Spleen (tissue), 11 donors: Measurements from ENCODE around the gene VSIG4. TPM values are rescaled to one million over a fixed set of nuclear protein-coding genes. Genes with fewer than 3 reads are reported as not detected.

Experiments used
- DNase-seq: peaks from one replicate; pipeline ENCODE4 v3.0.0-alpha.2; 2020
- H3K27ac ChIP-seq, 8 donors: fragments of 200-600 bp; sonication (generic) in 7 of 8; 1 replicate in 4 of 8; 2 replicates in 4 of 8; pipeline versions ENCODE4 v1.5.0 to v1.8.0; 2016 to 2021; ENCODE audit warnings: inconsistent platforms in 4 of 8, mild to moderate bottlenecking in 4 of 8, moderate library complexity in 1 of 8
- H3K27me3 ChIP-seq, 7 donors: fragments of 200-600 bp; sonication (generic) in 6 of 7; replicated peaks in 1 of 7; 1 replicate in 4 of 7; 2 replicates in 3 of 7; pipeline versions ENCODE4 v1.5.0 to v1.8.0; 2016 to 2021; ENCODE audit warnings: inconsistent platforms in 3 of 7, mild to moderate bottlenecking in 1 of 7
- H3K36me3 ChIP-seq, 6 donors: fragments of 200-600 bp; sonication (generic) in 5 of 6; 1 replicate in 4 of 6; 2 replicates in 2 of 6; pipeline versions ENCODE4 v1.5.0 to v1.8.0; 2016 to 2021; ENCODE audit warnings: inconsistent platforms in 2 of 6
- H3K4me1 ChIP-seq, 6 donors: fragments of 200-600 bp; sonication (generic) in 5 of 6; 1 replicate in 3 of 6; 2 replicates in 3 of 6; pipeline versions ENCODE4 v1.5.0 to v1.8.0; 2016 to 2021; ENCODE audit warnings: inconsistent platforms in 3 of 6
- H3K4me3 ChIP-seq, 8 donors: fragments of 200-600 bp; sonication (generic) in 7 of 8; 1 replicate in 4 of 8; 2 replicates in 4 of 8; pipeline versions ENCODE4 v1.5.0 to v1.8.0; 2016 to 2021; ENCODE audit warnings: inconsistent platforms in 4 of 8, mild to moderate bottlenecking in 4 of 8, moderate library complexity in 2 of 8
- H3K9me3 ChIP-seq, 8 donors: fragments of 200-600 bp; sonication (generic) in 7 of 8; 1 replicate in 4 of 8; 2 replicates in 4 of 8; pipeline versions ENCODE4 v1.5.0 to v1.8.0; 2016 to 2021; ENCODE audit warnings: inconsistent platforms in 4 of 8
- CTCF ChIP-seq, 11 experiments: fragments of 200-600 bp in 7 of 11; fragments of 450-650 bp in 4 of 11; sonication (generic) in 4 of 11; IDR thresholded peaks in 8 of 11; conservative IDR thresholded peaks in 3 of 11; 1 replicate in 7 of 11; 2 replicates in 4 of 11; pipeline versions ENCODE4 v1.4.0 to v1.8.0; 2016 to 2021; ENCODE audit warnings: antibody characterized with exemption in 11 of 11, inconsistent platforms in 4 of 11, mild to moderate bottlenecking in 1 of 11
- POLR2A ChIP-seq, 3 donors: fragments of 450-650 bp; IDR thresholded peaks; one replicate each; pipeline ENCODE4 v1.5.1; 2017; ENCODE audit warnings: antibody characterized with exemption in 3 of 3, mild to moderate bottlenecking in 1 of 3
- POLR2AphosphoS5 ChIP-seq, 3 donors: sonication (generic); formaldehyde crosslinking; IDR thresholded peaks; one replicate each; pipeline ENCODE4 v1.5.1; 2017; ENCODE audit warnings: antibody characterized with exemption in 3 of 3
- WGBS, 5 donors: extraction: QIAGEN DNeasy Blood & Tissue Kit in 3 of 5; methylation state at CpG; one replicate each; pipeline versions ENCODE4 v1.1.5 to v1.1.7; 2013 to 2018; 5-methylcytosine and 5-hydroxymethylcytosine counted together
- intact Hi-C: fragments of 100-400 bp; cut with DNase I; formaldehyde crosslinking; loops from one replicate; pipeline ENCODE4 v1.15.0; 2023; ENCODE audit warnings: low total_unique reads
- polyA plus RNA-seq, 3 donors: library from polyadenylated mRNA; stranded (reverse); fragments of 200-250 nt; gene quantifications; one replicate each; pipeline ENCODE4 v1.2.1, GENCODE V29; 2013
- total RNA-seq, 7 donors: library from RNA; depleted of rRNA in 3 of 7; stranded (reverse); fragments of >200 nt in 3 of 7; fragmentation: NEBNext Ultra II Directional in 4 of 7; extraction: Animal tissue kit (Norgen Biotek cat#: 25700) in 4 of 7; gene quantifications; one replicate each; pipeline versions ENCODE4 v1.1.0 to v1.2.1, GENCODE V29; 2016 to 2021
- donor health status: healthy with polysubstance abuse.
- donor health status: DM: no; HTN: no; CAD: no; lungs with moderate emphysema.
- donor health status: DM: no; HTN: no; CAD: no.
- donor health status: Bipolar disorder and iron deficiency.
- donor health status: healthy.
- donor health status: DM: no; HTN: no; CAD: no.
- donor health status: DM: yes; HTN: yes; CAD: no.

The VSIG4 gene
- total and polyA plus RNA-seq, 10 donors = 6.3 to 255 (median 49.7) TPM

GRCh38 chrX:66014556-66014955 lies 25.3 kb downstream of the VSIG4 start:
- no peaks in the 10 kb centered on the region for H3K9me3 ChIP-seq
- 38 to 57% (median 50%) methylated on average over 1 of the region's 1 CpG for WGBS, 5 donors
- peak overlapping the region; percentile 46 to 94 (median 86) for H3K27ac ChIP-seq
- H3K36me3 ChIP-seq = peaks cover 0 to 11% (median 0%) of the 10 kb centered on the region in 6 donors
- DNase-seq = no peak
- H3K4me3 ChIP-seq = peak overlapping the region in 1 of 8 donors; percentile 70
- no peaks in the 10 kb centered on the region for H3K27me3 ChIP-seq
- intact Hi-C loops = no loop called here
- TF ChIP-seq POLR2A (IDR thresholded peaks at IDR 0.05) = no peak
- TF ChIP-seq CTCF (IDR thresholded peaks at IDR 0.05 in 8 of 11, conservative IDR thresholded peaks at IDR 0.05 in 3 of 11) = no peak
- H3K4me1 ChIP-seq = peaks cover 19 to 72% (median 36%) of the 10 kb centered on the region in 6 donors

GRCh38 chrX:66014084-66014483 lies 25.8 kb downstream of the VSIG4 start:
- Histone ChIP-seq H3K27me3 (no peaks in the 10 kb centered on the region), H3K4me1 (peaks cover 19 to 70% (median 36%) of the 10 kb centered on the region in 6 donors), H3K27ac (peak overlapping the region; percentile 46 to 94 (median 86)), H3K36me3 (peaks cover 0 to 6% (median 0%) of the 10 kb centered on the region in 6 donors), H3K9me3 (no peaks in the 10 kb centered on the region), H3K4me3 (peak overlapping the region in 1 of 8 donors; percentile 70)
- TF ChIP-seq CTCF (IDR thresholded peaks at IDR 0.05 in 8 of 11, conservative IDR thresholded peaks at IDR 0.05 in 3 of 11) (no peak), POLR2A (IDR thresholded peaks at IDR 0.05) (no peak), POLR2AphosphoS5 (IDR thresholded peaks at IDR 0.05) (no peak)
- WGBS, 5 donors = 42 to 74% (median 54%) methylated on average over 2 of the region's 2 CpGs
- DNase-seq = no peak
- intact Hi-C loops = no loop called here

- no peaks in the 10 kb centered on the region for H3K36me3 ChIP-seq
- DNase-seq = no peak
- H3K4me1 ChIP-seq = peaks cover 19 to 62% (median 38%) of the 10 kb centered on the region in 6 donors
- TF ChIP-seq POLR2AphosphoS5 (IDR thresholded peaks at IDR 0.05) (peak in 1 of 3 donors; percentile 39), CTCF (IDR thresholded peaks at IDR 0.05 in 8 of 11, conservative IDR thresholded peaks at IDR 0.05 in 3 of 11) (no peak), POLR2A (IDR thresholded peaks at IDR 0.05) (no peak)
- intact Hi-C loops = no loop called here
- 36 to 54% (median 40%) methylated on average over 5 of the region's 5 CpGs for WGBS, 5 donors
- H3K27ac ChIP-seq = peak overlapping the region; percentile 46 to 94 (median 86)
- no peaks in the 10 kb centered on the region for H3K27me3 ChIP-seq
- no peaks in the 10 kb centered on the region for H3K9me3 ChIP-seq
- peak overlapping the region in 1 of 8 donors; percentile 70 for H3K4me3 ChIP-seq
Observed at GRCh38 chrX:66013194-66013816, 26.6 kb downstream of the VSIG4 start.

GRCh38 chrX:66012094-66012534 lies 27.8 kb downstream of the VSIG4 start:
- TF ChIP-seq POLR2AphosphoS5 (IDR thresholded peaks at IDR 0.05) (peak in 1 of 3 donors; percentile 82), POLR2A (IDR thresholded peaks at IDR 0.05) (no peak)
- Histone ChIP-seq H3K9me3 (no peaks in the 10 kb centered on the region), H3K27me3 (no peaks in the 10 kb centered on the region), H3K4me1 (peaks cover 19 to 51% (median 40%) of the 10 kb centered on the region in 6 donors), H3K36me3 (no peaks in the 10 kb centered on the region), H3K27ac (peak overlapping the region; percentile 22 to 94 (median 86)), H3K4me3 (peak overlapping the region in 1 of 8 donors; percentile 70)
- intact Hi-C loops = no loop called here
- DNase-seq = peak; percentile 74
- 18 to 29% (median 22%) methylated on average over 1 of the region's 1 CpG; no CpG with 5 or more reads in 1 of the 5 donors for WGBS, 5 donors
